ENCODE data around the gene MYOF.

DNA sequence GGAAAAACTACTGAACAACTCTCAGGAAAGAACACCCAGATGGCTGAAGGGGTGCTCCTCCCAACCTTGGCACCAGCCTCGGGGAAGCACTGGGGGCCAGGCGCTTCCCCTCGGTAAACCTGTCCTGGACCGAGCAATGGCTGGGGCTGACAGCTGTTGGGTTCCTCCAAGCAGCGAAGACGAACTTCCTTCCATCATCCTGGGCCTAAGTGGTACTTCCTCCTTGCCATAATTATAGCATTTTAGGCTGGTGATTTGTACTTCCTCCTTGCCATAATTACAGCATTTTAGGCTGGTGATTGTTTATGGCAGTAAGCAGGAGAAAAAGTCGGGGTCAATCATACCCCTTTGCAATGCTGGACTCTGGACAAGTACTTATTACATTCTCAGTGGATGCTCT, 69.3 kb downstream of the MYOF start:
- TF ChIP-seq POLR2A (IDR thresholded peaks at IDR 0.05; ENCODE audit: low read length) (no peak), GATA1 (IDR thresholded peaks at IDR 0.05; ENCODE audit: low read depth, low read length) (no peak)

Data from erythroblast (primary cell).